Activated T-cell treated with anti-CD3 and anti-CD28 coated beads for 1 hour (primary cell): ENCODE measurements around the gene CTXN1.
"Not testable (repeated sequence)": the region's sequence is repeated elsewhere in the genome, so short reads cannot be mapped to it uniquely, and the experiment has no call there.

Experiments used
- DNase-seq: peaks from one replicate; pipeline ENCODE4 v3.0.0-alpha.2; 2020; ENCODE audit warnings: low read depth

CTXN1 gene

GRCh38 chr19:7925171-7925851, 624 bp downstream of the CTXN1 start:
- DNase-seq = peak; percentile 73

GRCh38 chr19:7924651-7925170, 1.2 kb downstream of the CTXN1 start:
- no peak for DNase-seq

GRCh38 chr19:7924241-7924640, 1.7 kb downstream of the CTXN1 start:
- no peak for DNase-seq

GRCh38 chr19:7923295-7924191, 2.4 kb downstream of the CTXN1 start:
- no peak for DNase-seq

- no peak for DNase-seq
Observed at GRCh38 chr19:7922836-7923195, 3.1 kb downstream of the CTXN1 start.

GRCh38 chr19:7921967-7922835, 3.7 kb downstream of the CTXN1 start:
- DNase-seq = no peak

- no peak for DNase-seq
Observed at GRCh38 chr19:7921302-7921966, 4.5 kb downstream of the CTXN1 start.

- DNase-seq = peak; percentile 100
Observed at GRCh38 chr19:7920519-7921301, 5.2 kb downstream of the CTXN1 start.

GRCh38 chr19:7919610-7920518, 6.1 kb downstream of the CTXN1 start, which contains the start of gene SNAPC2:
Gene SNAPC2 (plus strand): TSS chr19:7920338. CDS start chr19:7920367, 29 bp downstream.
- DNase-seq = peak; percentile 95

GRCh38 chr19:7918615-7919421, 7.1 kb downstream of the CTXN1 start:
- DNase-seq = no peak

GRCh38 chr19:7918062-7918614, 7.8 kb downstream of the CTXN1 start:
- DNase-seq = not testable (repeated sequence)

GRCh38 chr19:7917267-7918061, 8.5 kb downstream of the CTXN1 start:
- peak; percentile 47 for DNase-seq

- no peak for DNase-seq
Observed at GRCh38 chr19:7916955-7917266, 9.0 kb downstream of the CTXN1 start.

- no peak for DNase-seq
Observed at GRCh38 chr19:7916103-7916954, 9.6 kb downstream of the CTXN1 start.

- no peak for DNase-seq
Observed at GRCh38 chr19:7915250-7916102, 10.5 kb downstream of the CTXN1 start.

GRCh38 chr19:7914598-7915045, 11.3 kb downstream of the CTXN1 start, which contains the start of gene TGFBR3L:
Gene TGFBR3L (plus strand): TSS chr19:7914830.
- DNase-seq = no peak
